Stomach (tissue), 9 donors: Measurements from ENCODE around the gene SCARF1. TPM values are rescaled to one million over a fixed set of nuclear protein-coding genes. Genes with fewer than 3 reads are reported as not detected.

Source experiments
- DNase-seq, 2 donors: peaks; one replicate each; pipeline versions ENCODE4 v3.0.0 to v3.0.0-alpha.2; 2013 to 2019
- H3K27ac ChIP-seq, 5 donors: fragments of 200-600 bp in 4 of 5; sonication (generic) in 4 of 5; one replicate each; pipeline ENCODE4 v1.5.1; 2013 to 2019; ENCODE audit warnings: mild to moderate bottlenecking in 1 of 5, moderate library complexity in 1 of 5
- H3K27me3 ChIP-seq, 3 donors: fragments of 200-600 bp; sonication (generic); one replicate each; pipeline ENCODE4 v1.5.1; 2017 to 2019; ENCODE audit warnings: mixed run types in 1 of 3
- H3K36me3 ChIP-seq, 4 donors: fragments of 200-600 bp; sonication (generic); 1 replicate in 3 of 4; 2 replicates in 1 of 4; pipeline ENCODE4 v1.5.1; 2016 to 2019
- H3K4me1 ChIP-seq, 4 donors: fragments of 200-600 bp; sonication (generic); one replicate each; pipeline ENCODE4 v1.5.1; 2016 to 2019
- H3K4me3 ChIP-seq, 4 donors: fragments of 200-600 bp; sonication (generic) in 3 of 4; one replicate each; pipeline ENCODE4 v1.5.1; 2016 to 2019; ENCODE audit warnings: mild to moderate bottlenecking in 1 of 4
- H3K9me3 ChIP-seq, 4 donors: fragments of 200-600 bp; sonication (generic); one replicate each; pipeline ENCODE4 v1.5.1; 2016 to 2019
- CTCF ChIP-seq, 7 experiments: fragments of 450-650 bp in 4 of 7; fragments of 200-600 bp in 3 of 7; sonication (generic) in 3 of 7; IDR thresholded peaks; one replicate each; pipeline ENCODE4 v1.5.1; 2016 to 2019; ENCODE audit warnings: antibody characterized with exemption in 7 of 7, control low read depth in 2 of 7, mild to moderate bottlenecking in 1 of 7
- EP300 ChIP-seq: sonication (generic); formaldehyde crosslinking; IDR thresholded peaks from one replicate; pipeline ENCODE4 v1.6.1; 2017; ENCODE audit warnings: antibody characterized with exemption
- POLR2A ChIP-seq, 4 donors: fragments of 450-650 bp; IDR thresholded peaks; one replicate each; pipeline ENCODE4 v1.6.1; 2016; ENCODE audit warnings: antibody characterized with exemption in 4 of 4, control low read depth in 2 of 4, mild to moderate bottlenecking in 1 of 4, moderate library complexity in 1 of 4
- POLR2AphosphoS5 ChIP-seq, 3 donors: sonication (generic); formaldehyde crosslinking; IDR thresholded peaks; one replicate each; pipeline ENCODE4 v1.6.1; 2016; ENCODE audit warnings: antibody characterized with exemption in 3 of 3
- WGBS, 5 donors: extraction: QIAGEN DNeasy Blood & Tissue Kit in 3 of 5; methylation state at CpG; one replicate each; pipeline versions ENCODE4 v1.1.5 to v1.1.7; 2013 to 2018; 5-methylcytosine and 5-hydroxymethylcytosine counted together
- intact Hi-C: fragments of 100-400 bp; cut with DNase I; formaldehyde crosslinking; loops from one replicate; pipeline ENCODE4 v1.15.1; 2023; ENCODE audit warnings: low total_unique reads
- polyA plus RNA-seq, 3 donors: library from polyadenylated mRNA; stranded (reverse); fragments of 200-250 nt; gene quantifications; one replicate each; pipeline ENCODE4 v1.2.3, GENCODE V29; 2013
- total RNA-seq, 5 donors: library from RNA; depleted of rRNA; stranded (reverse); fragments of >200 nt; gene quantifications; one replicate each; pipeline versions ENCODE4 v1.1.0 to v1.2.3, GENCODE V29; 2014 to 2016
- donor health status: healthy with polysubstance abuse.
- donor health status: Bipolar disorder and iron deficiency.
- donor health status: healthy.

SCARF1 gene
- total and polyA plus RNA-seq, 8 donors: 1.4 to 119 (median 5.6) TPM

GRCh38 chr17:1598399-1599095 is 47.0 kb downstream of the SCARF1 start:
- H3K4me3 ChIP-seq: no peak overlapping the region
- no peak for DNase-seq
- TF ChIP-seq EP300 (no peak), POLR2A (IDR thresholded peaks at IDR 0.05) (no peak), CTCF (IDR thresholded peaks at IDR 0.05) (no peak), POLR2AphosphoS5 (IDR thresholded peaks at IDR 0.05) (no peak)
- 80 to 87% (median 86%) methylated on average over 8 of the region's 8 CpGs for WGBS, 5 donors
- H3K27me3 ChIP-seq: no peaks in the 10 kb centered on the region
- intact Hi-C loops: no loop called here
- H3K4me1 ChIP-seq: peaks cover 5 to 17% (median 16%) of the 10 kb centered on the region in 4 donors
- peak overlapping the region; percentile 82 to 91 (median 85) for H3K27ac ChIP-seq
- peaks cover 0 to 19% (median 9%) of the 10 kb centered on the region in 4 donors for H3K36me3 ChIP-seq
- no peaks in the 10 kb centered on the region for H3K9me3 ChIP-seq

GRCh38 chr17:1597861-1598342 is 47.6 kb downstream of the SCARF1 start:
- Histone ChIP-seq H3K4me3 (no peak overlapping the region), H3K4me1 (peaks cover 5 to 17% (median 16%) of the 10 kb centered on the region in 4 donors), H3K27ac (peak overlapping the region; percentile 82 to 91 (median 85)), H3K27me3 (no peaks in the 10 kb centered on the region), H3K36me3 (peaks cover 0 to 18% (median 12%) of the 10 kb centered on the region in 4 donors), H3K9me3 (no peaks in the 10 kb centered on the region)
- WGBS, 5 donors: 43 to 56% (median 50%) methylated on average over 14 of the region's 14 CpGs
- TF ChIP-seq POLR2AphosphoS5 (IDR thresholded peaks at IDR 0.05): peak in 2 of 3 donors; percentile 51 to 89
- TF ChIP-seq EP300: no peak
- TF ChIP-seq POLR2A (IDR thresholded peaks at IDR 0.05): no peak
- no peak for TF ChIP-seq CTCF (IDR thresholded peaks at IDR 0.05)
- DNase-seq: peak; percentile 80 to 86
- intact Hi-C loops: no loop called here

- Histone ChIP-seq H3K36me3 (peaks cover 0 to 27% (median 20%) of the 10 kb centered on the region in 4 donors), H3K4me1 (peaks cover 19 to 41% (median 36%) of the 10 kb centered on the region in 4 donors), H3K27ac (no peak overlapping the region), H3K9me3 (no peaks in the 10 kb centered on the region), H3K27me3 (no peaks in the 10 kb centered on the region), H3K4me3 (no peak overlapping the region)
- no peak for TF ChIP-seq POLR2A (IDR thresholded peaks at IDR 0.05)
- no peak for TF ChIP-seq EP300
- WGBS, 5 donors: 88 to 97% (median 92%) methylated on average over 5 of the region's 5 CpGs
- intact Hi-C loops: no loop called here
- DNase-seq: no peak
These were observed 52.0 kb downstream of the SCARF1 start for GRCh38 chr17:1593630-1593931.

- no peak for TF ChIP-seq EP300
- TF ChIP-seq CTCF (IDR thresholded peaks at IDR 0.05): no peak
- TF ChIP-seq POLR2A (IDR thresholded peaks at IDR 0.05): no peak
- TF ChIP-seq POLR2AphosphoS5 (IDR thresholded peaks at IDR 0.05): no peak
- no peaks in the 10 kb centered on the region for H3K9me3 ChIP-seq
- H3K4me1 ChIP-seq: peaks cover 19 to 38% (median 33%) of the 10 kb centered on the region in 4 donors
- WGBS, 5 donors: 64 to 84% (median 80%) methylated on average over 25 of the region's 25 CpGs
- no peak overlapping the region for H3K4me3 ChIP-seq
- intact Hi-C loops: no loop called here
- peak in 1 of 2 donors; percentile 73 for DNase-seq
- H3K36me3 ChIP-seq: peaks cover 0 to 27% (median 20%) of the 10 kb centered on the region in 4 donors
- no peaks in the 10 kb centered on the region for H3K27me3 ChIP-seq
- no peak overlapping the region for H3K27ac ChIP-seq
These were observed 52.5 kb downstream of the SCARF1 start for GRCh38 chr17:1592751-1593629.
